Natural killer cell treated with Interleukin-12 subunit alpha and Interleukin-12 subunit beta and Interleukin-15 and Interleukin-18, amount 100 ng/mL, for 72 hours (primary cell): ENCODE measurements around the gene WWC2. TPM values are rescaled to one million over a fixed set of nuclear protein-coding genes. Genes with fewer than 3 reads are reported as not detected.

Source experiments
- ATAC-seq, 2 donors: fragments of 150-1000 bp; cut with Tn5 transposase in 1 of 2; sonication (Bioruptor Pico), chemical (Tn5 transposase) in 1 of 2; 2 replicates each; pipeline ENCODE4 v1.10.0; 2021
- DNase-seq: peaks from one replicate; pipeline ENCODE4 v3.0.0; 2022; ENCODE audit warnings: low spot score
- H3K27ac Mint-ChIP-seq, 2 donors: 1 replicate in 1 of 2; 2 replicates in 1 of 2; pipeline ENCODE4 v1.8.0; 2022; ENCODE audit warnings: mixed read lengths in 2 of 2, mild to moderate bottlenecking in 1 of 2, moderate library complexity in 1 of 2
- H3K27me3 Mint-ChIP-seq, 2 donors: 1 replicate in 1 of 2; 2 replicates in 1 of 2; pipeline ENCODE4 v1.8.0; 2022; ENCODE audit warnings: mixed read lengths in 2 of 2
- H3K36me3 Mint-ChIP-seq: one replicate; pipeline ENCODE4 v1.8.0; 2022; ENCODE audit warnings: mixed read lengths
- H3K4me1 Mint-ChIP-seq, 2 donors: 1 replicate in 1 of 2; 2 replicates in 1 of 2; pipeline ENCODE4 v1.8.0; 2022; ENCODE audit warnings: low read depth in 2 of 2, mixed read lengths in 2 of 2, mild to moderate bottlenecking in 1 of 2
- H3K4me3 Mint-ChIP-seq: one replicate; pipeline ENCODE4 v1.8.0; 2022; ENCODE audit warnings: mixed read lengths
- H3K9me3 Mint-ChIP-seq: 2 replicates; pipeline ENCODE4 v1.8.0; 2022; ENCODE audit warnings: mixed read lengths
- total RNA-seq, 2 donors: library from RNA; stranded (reverse); gene quantifications; one replicate each; pipeline ENCODE4 v1.2.3, GENCODE V29; 2022

Gene WWC2
- total RNA-seq, 2 donors from 2014 or later: 5.1 to 10.0 TPM

DNA sequence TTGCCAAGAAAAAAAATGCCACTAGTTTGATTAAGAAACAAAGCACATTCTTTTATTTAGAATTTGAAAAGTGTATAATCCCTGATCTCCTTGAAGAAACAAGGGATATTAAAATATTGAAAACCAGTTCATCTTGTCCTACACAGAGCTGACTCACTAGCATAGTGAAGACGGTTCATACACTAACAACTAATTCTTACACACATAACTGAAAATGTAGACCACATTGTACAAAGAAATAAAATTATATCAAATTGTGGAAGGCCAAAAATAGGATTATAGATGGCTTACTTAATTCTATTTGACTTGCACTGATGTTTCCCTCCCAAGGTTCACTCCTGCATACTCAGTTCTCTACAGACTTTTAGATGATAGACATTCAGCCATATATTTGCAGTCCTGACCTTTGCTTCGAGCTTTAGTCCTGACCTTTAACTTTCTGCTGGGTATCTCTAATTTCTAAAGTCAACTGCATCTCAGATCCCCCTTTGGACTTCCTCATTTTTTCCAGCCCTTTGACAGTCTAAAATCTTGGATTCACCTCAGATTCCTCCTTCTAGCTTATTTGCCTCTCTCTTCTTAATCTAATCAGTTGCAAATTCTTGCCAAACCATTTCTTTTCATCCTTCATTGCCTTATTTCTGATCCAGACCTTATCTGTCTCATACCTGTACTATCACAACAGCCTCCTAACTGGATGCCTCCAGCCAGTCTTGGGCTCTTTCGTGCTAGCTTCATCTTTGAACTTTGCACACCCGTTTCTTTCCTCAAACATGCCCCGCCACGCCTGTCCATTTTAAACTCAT, 4.5 kb upstream of the WWC2 start:
- Mint-ChIP-seq H3K36me3 (no peaks in the 10 kb centered on the region), H3K9me3 (no peaks in the 10 kb centered on the region), H3K27ac (no peak overlapping the region), H3K27me3 (peaks cover 14 to 39% of the 10 kb centered on the region in 2 donors), H3K4me3 (no peak overlapping the region), H3K4me1 (peaks cover 8 to 10% of the 10 kb centered on the region in 2 donors)
- DNase-seq (no peak), ATAC-seq (no peak)

DNA sequence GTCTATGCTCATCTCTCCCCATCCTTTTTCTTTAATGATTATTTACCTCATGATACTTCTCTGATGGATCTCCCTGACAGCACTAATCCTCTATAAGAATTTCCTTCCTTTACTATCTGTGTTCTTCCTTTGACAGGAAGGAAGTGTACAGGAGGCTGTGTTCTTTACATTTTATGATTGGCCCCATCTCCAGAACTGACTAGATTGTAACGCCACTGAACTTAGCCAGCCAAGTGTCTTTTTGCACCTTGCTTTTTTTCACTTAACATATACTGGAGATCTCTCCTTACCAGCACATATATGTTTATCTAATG, 3.9 kb upstream of the WWC2 start:
- Mint-ChIP-seq H3K4me1 (peaks cover 8 to 10% of the 10 kb centered on the region in 2 donors), H3K36me3 (no peaks in the 10 kb centered on the region), H3K27me3 (peaks cover 14 to 36% of the 10 kb centered on the region in 2 donors), H3K9me3 (no peaks in the 10 kb centered on the region), H3K27ac (no peak overlapping the region), H3K4me3 (no peak overlapping the region)
- DNase-seq (no peak), ATAC-seq (no peak)

DNA sequence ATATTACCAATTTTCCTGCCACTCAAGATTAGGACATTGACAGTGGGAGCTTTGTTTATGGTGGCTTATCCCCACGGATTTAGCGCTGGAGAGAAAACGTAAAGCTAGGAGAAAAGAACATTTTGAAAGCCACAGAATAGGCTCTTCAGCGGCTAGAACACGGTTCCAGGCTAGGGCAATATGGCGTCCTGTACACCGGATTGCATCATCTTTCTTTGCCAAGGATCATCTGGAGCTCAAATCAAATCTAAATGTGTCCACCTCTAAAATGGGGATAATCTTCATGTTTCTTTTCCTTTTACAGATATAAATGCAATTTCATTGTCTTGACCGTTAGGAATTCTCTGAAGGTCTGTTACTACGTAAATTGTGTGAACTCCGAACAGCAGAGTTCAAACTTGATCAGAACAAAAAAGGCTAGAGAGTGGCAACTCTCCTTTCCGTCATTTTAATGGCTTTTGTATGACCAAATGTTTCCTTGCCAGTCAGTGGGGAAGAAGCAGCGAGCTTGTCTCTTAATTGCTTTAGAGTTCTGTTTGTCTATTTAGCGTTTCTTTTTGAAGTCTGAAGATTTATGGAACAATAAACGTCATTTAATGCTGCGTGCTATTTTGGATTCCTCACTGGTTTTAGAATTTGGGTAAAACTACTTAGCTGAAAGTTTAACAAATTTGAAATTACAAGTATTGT, 2.6 kb upstream of the WWC2 start:
- Mint-ChIP-seq H3K4me3 (no peak overlapping the region), H3K27me3 (peaks cover 14 to 38% of the 10 kb centered on the region in 2 donors), H3K4me1 (peaks cover 8 to 10% of the 10 kb centered on the region in 2 donors), H3K9me3 (no peaks in the 10 kb centered on the region), H3K36me3 (no peaks in the 10 kb centered on the region), H3K27ac (peak overlapping the region in 1 of 2 donors; percentile 14)
- DNase-seq: no peak
- ATAC-seq: no peak

DNA sequence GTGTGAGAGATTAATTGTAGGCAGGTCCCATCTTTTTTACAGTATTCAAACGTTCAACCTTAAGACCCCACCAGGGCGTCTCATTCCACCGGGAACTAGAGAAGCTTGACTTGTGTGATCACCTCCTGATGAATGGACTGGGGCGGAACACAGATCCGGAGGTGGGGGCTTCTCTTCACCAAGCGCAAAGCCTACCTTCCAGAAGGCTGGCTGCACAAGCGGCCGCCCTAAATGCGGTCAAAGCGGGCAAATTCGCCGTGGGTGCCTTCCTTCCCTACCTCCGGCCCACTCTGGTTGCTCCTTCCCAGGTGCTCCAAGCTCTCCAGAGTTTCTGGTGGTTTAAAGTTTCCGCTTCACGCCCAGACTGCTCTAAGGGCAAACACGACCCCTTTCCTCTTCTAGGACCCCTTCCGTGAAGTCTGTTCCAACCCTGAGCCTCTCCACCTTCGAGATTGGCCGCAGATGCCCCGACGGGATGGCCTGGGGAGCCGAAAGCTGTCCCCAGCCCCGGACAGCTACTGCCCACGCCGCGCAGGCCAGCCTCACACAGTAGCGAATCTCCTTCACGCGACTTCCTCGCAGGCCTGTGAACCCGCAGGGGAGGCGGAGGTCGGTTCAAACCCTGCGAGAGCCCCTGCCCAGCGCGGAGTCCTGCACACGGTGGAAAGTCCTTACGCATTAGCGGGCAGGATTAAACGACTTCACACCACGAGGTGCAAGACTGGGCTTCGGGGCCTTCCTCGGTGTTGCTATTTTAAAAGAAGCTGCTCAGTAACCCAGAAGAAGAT, 1.6 kb upstream of the WWC2 start:
- ATAC-seq (peak; percentile 4 to 10), DNase-seq (peak; percentile 66)
- H3K4me1 Mint-ChIP-seq: peaks cover 10 to 12% of the 10 kb centered on the region in 2 donors
- peaks cover 20 to 43% of the 10 kb centered on the region in 2 donors for H3K27me3 Mint-ChIP-seq
- peak overlapping the region; percentile 14 to 80 for H3K27ac Mint-ChIP-seq
- no peaks in the 10 kb centered on the region for H3K36me3 Mint-ChIP-seq
- no peaks in the 10 kb centered on the region for H3K9me3 Mint-ChIP-seq
- H3K4me3 Mint-ChIP-seq: peak overlapping the region; percentile 54

DNA sequence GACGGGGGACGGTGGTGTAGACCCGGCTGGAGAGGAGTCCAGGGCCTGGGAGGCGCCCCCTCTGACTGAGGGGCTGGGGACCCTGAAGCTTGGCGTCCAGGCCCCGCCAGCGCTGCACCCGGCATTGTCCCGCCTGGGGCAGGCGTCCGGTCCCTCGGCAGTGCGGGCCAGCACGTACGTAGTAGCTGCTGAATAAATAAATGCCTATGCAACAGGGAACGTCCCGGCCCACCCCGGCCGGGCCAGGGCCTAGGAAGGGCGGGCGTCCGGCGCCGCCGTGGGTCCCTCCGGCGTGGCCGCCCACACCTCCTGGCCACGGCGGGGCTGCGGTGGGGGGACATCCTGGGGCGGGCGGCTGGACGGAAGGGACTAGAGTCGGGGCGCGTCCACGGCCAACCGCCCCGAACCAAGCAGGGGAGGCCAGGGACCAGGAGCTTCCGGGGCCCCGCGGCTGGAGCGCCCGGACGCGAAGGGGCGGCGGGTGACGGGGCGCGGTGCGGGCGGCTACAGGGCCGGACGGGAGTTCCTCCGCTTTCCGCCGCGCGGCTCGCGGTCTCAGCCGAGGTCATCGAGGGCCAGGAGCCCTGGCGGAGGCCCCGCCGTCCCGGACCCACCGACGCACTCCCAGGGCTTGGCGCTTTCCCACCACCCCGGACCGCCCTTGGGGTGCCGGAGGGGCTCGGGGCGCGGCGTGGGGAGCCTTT, 886 bp upstream of the WWC2 start:
- ATAC-seq (peak; percentile 75 to 80), DNase-seq (peak; percentile 75)
- Mint-ChIP-seq H3K9me3 (no peaks in the 10 kb centered on the region), H3K27me3 (peaks cover 20 to 47% of the 10 kb centered on the region in 2 donors), H3K4me1 (peaks cover 10 to 12% of the 10 kb centered on the region in 2 donors), H3K27ac (peak overlapping the region in 1 of 2 donors; percentile 80), H3K36me3 (no peaks in the 10 kb centered on the region), H3K4me3 (peak overlapping the region; percentile 54)

DNA sequence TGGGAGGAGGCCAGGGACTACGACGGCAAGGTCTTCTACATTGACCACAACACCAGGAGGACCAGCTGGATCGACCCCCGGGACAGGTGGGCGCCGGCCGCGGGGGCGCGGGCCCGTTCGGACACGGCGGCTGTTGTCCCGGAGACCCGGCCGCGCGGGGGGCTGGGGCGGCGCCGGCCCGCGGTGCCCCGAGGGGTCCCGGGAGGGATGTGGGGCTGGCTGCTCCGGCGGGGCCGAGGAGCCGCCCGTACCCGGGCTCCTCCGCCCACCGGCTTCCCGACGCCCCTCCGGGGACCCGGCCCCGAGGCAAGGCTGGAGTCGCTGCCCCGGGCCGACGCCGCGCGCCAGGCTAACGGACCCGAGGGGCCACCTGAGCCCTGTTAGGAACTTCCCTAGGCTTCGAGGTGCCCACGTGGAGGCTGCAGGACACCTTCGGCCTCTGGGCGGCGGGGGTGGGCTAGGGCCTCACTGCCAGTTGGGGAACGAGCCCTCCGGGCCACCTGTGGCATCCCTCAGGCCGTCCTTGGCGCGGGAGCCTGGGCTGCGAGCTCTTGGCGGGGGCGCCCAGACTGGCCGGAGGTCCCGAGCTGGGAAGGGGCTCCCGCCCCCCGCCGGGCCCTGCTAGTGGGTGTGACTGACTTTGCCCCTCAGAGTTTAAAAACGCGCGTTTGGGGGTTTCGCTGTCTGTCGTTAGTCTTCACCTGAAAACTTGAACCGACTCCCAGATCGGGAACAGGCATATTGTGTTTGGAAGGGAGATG, 660 bp downstream of the WWC2 start:
- Mint-ChIP-seq H3K9me3 (no peaks in the 10 kb centered on the region), H3K36me3 (no peaks in the 10 kb centered on the region), H3K4me1 (peaks cover 10 to 12% of the 10 kb centered on the region in 2 donors), H3K27me3 (peaks cover 20 to 52% of the 10 kb centered on the region in 2 donors), H3K4me3 (peak overlapping the region; percentile 52), H3K27ac (no peak overlapping the region)
- DNase-seq (peak; percentile 60), ATAC-seq (peak in 1 of 2 donors; percentile 1)

DNA sequence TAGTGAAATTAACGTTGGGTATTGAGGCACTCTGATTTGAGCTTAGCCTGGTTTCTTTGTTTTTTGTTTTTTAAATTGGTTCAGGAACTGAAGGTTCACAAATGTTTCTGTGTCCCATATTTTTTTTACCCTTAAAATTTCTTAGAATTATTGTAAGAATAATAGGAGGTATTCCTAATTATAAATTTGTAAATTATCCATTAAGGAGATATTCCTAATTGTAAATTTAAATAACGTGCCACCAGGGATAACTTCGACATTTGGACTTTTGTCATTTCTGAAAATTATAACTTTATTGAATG, 1.2 kb downstream of the WWC2 start:
- peaks cover 15 to 47% of the 10 kb centered on the region in 2 donors for H3K27me3 Mint-ChIP-seq
- H3K27ac Mint-ChIP-seq: no peak overlapping the region
- peak overlapping the region; percentile 52 for H3K4me3 Mint-ChIP-seq
- H3K4me1 Mint-ChIP-seq: peaks cover 10 to 12% of the 10 kb centered on the region in 2 donors
- no peaks in the 10 kb centered on the region for H3K36me3 Mint-ChIP-seq
- no peak for DNase-seq
- ATAC-seq: no peak
- no peaks in the 10 kb centered on the region for H3K9me3 Mint-ChIP-seq

DNA sequence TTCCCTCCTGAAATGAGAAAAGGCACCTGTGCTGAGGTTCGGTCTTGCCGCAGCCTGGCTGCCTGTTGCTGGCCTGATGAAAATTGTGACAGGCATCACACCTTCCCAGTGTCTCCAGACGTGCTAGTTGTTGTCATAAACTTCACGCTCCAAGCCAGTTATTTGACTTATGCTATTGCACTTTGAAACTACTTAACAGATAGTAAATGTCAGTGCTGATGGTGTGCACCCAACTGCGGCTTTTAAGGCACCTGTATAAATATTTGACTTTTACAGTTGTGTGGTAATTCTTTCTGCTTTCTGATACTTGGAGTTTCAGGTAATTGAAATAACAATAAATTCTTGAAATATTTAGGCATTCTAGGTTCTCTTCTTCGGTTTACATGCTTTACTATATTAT, 1.8 kb downstream of the WWC2 start:
- H3K9me3 Mint-ChIP-seq: no peaks in the 10 kb centered on the region
- no peaks in the 10 kb centered on the region for H3K36me3 Mint-ChIP-seq
- H3K27ac Mint-ChIP-seq: no peak overlapping the region
- peak overlapping the region; percentile 52 for H3K4me3 Mint-ChIP-seq
- ATAC-seq (no peak), DNase-seq (no peak)
- peaks cover 10 to 12% of the 10 kb centered on the region in 2 donors for H3K4me1 Mint-ChIP-seq
- H3K27me3 Mint-ChIP-seq: peaks cover 15 to 45% of the 10 kb centered on the region in 2 donors

DNA sequence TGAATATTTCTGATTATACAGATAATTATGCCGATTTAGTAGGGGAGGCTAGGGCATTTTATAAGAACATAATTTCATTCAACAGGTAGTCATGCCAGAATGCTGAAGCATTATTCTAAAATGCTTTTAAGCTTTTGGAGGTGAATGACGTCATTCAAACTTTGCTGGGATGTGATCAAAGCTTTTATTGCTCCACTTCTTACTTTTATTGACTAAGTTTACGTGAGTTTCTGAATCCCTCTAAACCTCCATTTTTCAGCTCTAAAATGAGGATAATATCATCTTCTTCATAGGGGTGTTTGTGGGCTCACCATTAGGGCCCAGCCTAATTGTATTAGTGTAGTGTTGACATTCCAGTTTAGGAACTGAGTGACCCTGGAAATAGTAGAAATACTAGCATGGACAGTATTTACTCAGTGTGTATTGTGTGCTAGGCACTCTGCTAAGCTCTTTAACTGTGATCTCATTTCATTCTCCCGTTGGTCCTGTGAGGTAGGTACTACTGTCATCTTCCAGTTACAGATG, 3.0 kb downstream of the WWC2 start:
- DNase-seq (no peak), ATAC-seq (no peak)
- peaks cover 12 to 45% of the 10 kb centered on the region in 2 donors for H3K27me3 Mint-ChIP-seq
- no peaks in the 10 kb centered on the region for H3K9me3 Mint-ChIP-seq
- H3K4me1 Mint-ChIP-seq: peaks cover 7 to 13% of the 10 kb centered on the region in 2 donors
- H3K27ac Mint-ChIP-seq: no peak overlapping the region
- H3K36me3 Mint-ChIP-seq: no peaks in the 10 kb centered on the region
- H3K4me3 Mint-ChIP-seq: no peak overlapping the region

DNA sequence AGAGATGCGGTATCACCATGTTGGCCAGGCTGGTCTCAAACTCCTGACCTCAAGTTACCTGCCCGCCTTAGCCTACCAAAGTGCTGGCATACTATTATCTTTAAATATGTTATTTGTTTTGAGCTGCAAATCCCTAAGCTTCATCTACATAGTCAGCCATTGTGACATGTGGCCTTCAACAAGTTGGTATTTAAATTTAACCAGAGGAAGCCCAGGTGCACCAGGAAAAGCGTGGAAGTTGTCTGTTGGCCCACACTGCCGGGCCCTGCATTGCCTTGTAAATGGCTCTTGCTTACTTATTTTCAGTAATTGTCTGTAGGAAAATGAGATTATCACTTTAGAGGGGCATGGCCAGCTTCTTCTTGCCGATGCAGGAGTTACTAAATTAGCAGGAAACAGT, 6.0 kb downstream of the WWC2 start:
- no peaks in the 10 kb centered on the region for H3K9me3 Mint-ChIP-seq
- no peak for DNase-seq
- no peak overlapping the region for H3K4me3 Mint-ChIP-seq
- H3K27me3 Mint-ChIP-seq: peaks cover 11 to 45% of the 10 kb centered on the region in 2 donors
- no peak overlapping the region for H3K27ac Mint-ChIP-seq
- peaks cover 0 to 7% of the 10 kb centered on the region in 2 donors for H3K4me1 Mint-ChIP-seq
- H3K36me3 Mint-ChIP-seq: no peaks in the 10 kb centered on the region
- ATAC-seq: no peak

DNA sequence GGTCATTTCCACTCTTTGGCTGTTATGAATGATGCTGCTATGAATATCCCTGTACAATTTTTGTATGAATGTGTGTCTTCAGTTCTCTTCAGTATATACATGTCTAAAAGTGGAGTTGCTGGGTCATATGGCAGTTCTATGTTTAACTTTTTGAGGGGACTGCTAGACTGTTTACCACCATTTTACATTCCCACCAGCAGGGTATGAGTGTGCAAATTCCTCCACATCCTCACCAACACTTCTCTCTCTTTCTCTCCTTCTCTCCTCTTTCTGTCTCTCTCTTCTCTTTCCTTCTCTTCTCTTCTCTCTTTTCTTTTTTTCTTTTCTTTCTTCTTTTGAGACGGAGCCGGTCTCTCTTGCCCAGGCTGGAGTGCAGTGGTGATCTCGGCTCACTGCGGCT, 7.8 kb downstream of the WWC2 start:
- Mint-ChIP-seq H3K9me3 (no peaks in the 10 kb centered on the region), H3K4me3 (no peak overlapping the region), H3K27me3 (peaks cover 9 to 33% of the 10 kb centered on the region in 2 donors), H3K4me1 (peaks cover under 1 to 7% of the 10 kb centered on the region in 2 donors), H3K36me3 (no peaks in the 10 kb centered on the region), H3K27ac (no peak overlapping the region)
- DNase-seq (no peak), ATAC-seq (no peak)

DNA sequence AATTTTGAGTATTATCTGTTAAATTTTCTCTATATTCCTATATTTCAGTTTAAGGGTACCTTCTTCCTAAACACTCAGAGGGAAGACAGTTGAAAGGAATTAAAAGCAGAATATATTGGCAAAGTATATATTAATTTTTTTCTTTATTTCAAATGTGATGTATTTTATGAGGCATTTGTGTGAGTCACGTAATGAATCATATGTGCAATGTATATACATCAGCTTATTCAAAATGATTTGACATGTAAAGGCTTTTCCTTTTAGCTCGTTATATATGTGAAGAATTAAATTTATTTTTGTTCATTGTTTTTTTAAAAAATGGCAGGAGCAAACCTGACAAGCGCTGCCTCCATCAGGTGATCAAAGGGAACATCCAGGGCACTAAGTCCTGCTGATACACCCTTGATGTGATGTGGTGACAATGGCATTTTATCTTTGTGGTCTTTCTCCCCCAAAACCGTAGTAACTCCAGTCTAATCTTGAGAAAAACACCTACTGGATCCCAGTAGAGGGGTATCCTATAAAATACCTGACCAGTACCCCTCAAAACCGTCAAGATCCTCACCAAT, 8.9 kb downstream of the WWC2 start:
- no peak overlapping the region for H3K27ac Mint-ChIP-seq
- H3K36me3 Mint-ChIP-seq: no peaks in the 10 kb centered on the region
- H3K27me3 Mint-ChIP-seq: peaks cover 3 to 23% of the 10 kb centered on the region in 2 donors
- no peak for ATAC-seq
- no peak overlapping the region for H3K4me3 Mint-ChIP-seq
- DNase-seq: no peak
- H3K9me3 Mint-ChIP-seq: no peaks in the 10 kb centered on the region
- H3K4me1 Mint-ChIP-seq: peaks cover 4% of the 10 kb centered on the region in 2 donors
